Caco-2 (cell line): ENCODE results near the gene ARL6. TPM values are rescaled to one million over a fixed set of nuclear protein-coding genes. Genes with fewer than 3 reads are reported as not detected.
"Not testable (repeated sequence)": the region's sequence is repeated elsewhere in the genome, so short reads cannot be mapped to it uniquely, and the experiment has no call there.

Source experiments
- BruUV-seq: library from RNA; stranded (reverse); fragments of 400-500 nt; replicated peaks from 2 replicates; lab custom pipeline; 2021; lab: Mats Ljungman, UMichigan
- CTCF ChIA-PET: fragments of 300-600 bp; sonication (Branson Sonifier 250); formaldehyde crosslinking; loops from one replicate; lab custom pipeline; 2022; ENCODE audit warnings: antibody characterized with exemption; lab: Charles Lee
- POLR2A ChIA-PET: fragments of 300-600 bp; sonication (Branson Sonifier 250); formaldehyde crosslinking; loops from one replicate; lab custom pipeline; 2022; ENCODE audit warnings: antibody characterized with exemption; lab: Charles Lee
- DNase-seq, 2 experiments: peaks; one replicate each; pipeline versions ENCODE4 v3.0.0 to v3.0.0-alpha.2; 2020 to 2022
- H3K27me3 ChIP-seq: replicated peaks from 2 replicates; pipeline ENCODE4 v1.6.0; 2011; ENCODE audit warnings: low read length; ENCODE audit not compliant: control insufficient read depth, insufficient read depth
- H3K36me3 ChIP-seq: 2 replicates; pipeline ENCODE4 v1.5.1; 2011; ENCODE audit warnings: low read length; ENCODE audit not compliant: control insufficient read depth, insufficient read depth
- H3K4me1 ChIP-seq: fragments of 250-450 bp; sonication (Bioruptor Pico); 2 replicates; pipeline ENCODE4 v1.5.1; 2020; ENCODE audit warnings: mild to moderate bottlenecking
- H3K4me3 ChIP-seq: 2 replicates; pipeline ENCODE4 v1.5.1; 2011; ENCODE audit warnings: low read depth, mild to moderate bottlenecking, control low read depth, low read length
- H3K9me3 ChIP-seq: fragments of 250-450 bp; sonication (Bioruptor Pico); 2 replicates; pipeline ENCODE4 v1.5.1; 2020; ENCODE audit warnings: mild to moderate bottlenecking, moderate library complexity
- H3K27ac Mint-ChIP-seq: one replicate; pipeline ENCODE4 v1.8.0; 2022; ENCODE audit warnings: mixed read lengths; ENCODE audit not compliant: unreplicated experiment
- H3K27me3 Mint-ChIP-seq: one replicate; pipeline ENCODE4 v1.8.0; 2022; ENCODE audit warnings: mixed read lengths; ENCODE audit not compliant: insufficient read depth, unreplicated experiment
- H3K36me3 Mint-ChIP-seq: one replicate; pipeline ENCODE4 v1.8.0; 2022; ENCODE audit warnings: mild to moderate bottlenecking, mixed read lengths; ENCODE audit not compliant: insufficient read depth, unreplicated experiment
- H3K4me1 Mint-ChIP-seq: one replicate; pipeline ENCODE4 v1.8.0; 2022; ENCODE audit warnings: low read depth, mixed read lengths; ENCODE audit not compliant: unreplicated experiment
- H3K4me3 Mint-ChIP-seq: one replicate; pipeline ENCODE4 v1.8.0; 2022; ENCODE audit warnings: mild to moderate bottlenecking, moderate library complexity, mixed read lengths; ENCODE audit not compliant: unreplicated experiment
- H3K9me3 Mint-ChIP-seq: one replicate; pipeline ENCODE4 v1.8.0; 2022; ENCODE audit warnings: mixed read lengths; ENCODE audit not compliant: unreplicated experiment
- CTCF ChIP-seq, 2 experiments: fragments of 200-600 bp in 1 of 2; IDR thresholded peaks; 1 replicate in 1 of 2; 2 replicates in 1 of 2; pipeline versions ENCODE4 v1.5.1 to v1.8.0; 2011 to 2022; ENCODE audit warnings: antibody characterized with exemption in 1 of 2, control low read depth in 1 of 2, inconsistent platforms in 1 of 2, low read depth in 1 of 2, low read length in 1 of 2, mild to moderate bottlenecking in 1 of 2, moderate library complexity in 1 of 2; ENCODE audit not compliant: insufficient read depth in 1 of 2, severe bottlenecking in 1 of 2, unreplicated experiment in 1 of 2
- intact Hi-C: fragments of 100-400 bp; cut with micrococcal nuclease; formaldehyde crosslinking; loops from one replicate; pipeline ENCODE4 v1.10.0; 2022; ENCODE audit not compliant: unreplicated experiment
- total RNA-seq: library from RNA; stranded (reverse); gene quantifications from 2 replicates; pipeline ENCODE4 v1.2.3, GENCODE V29; 2022

Gene ARL6
- total RNA-seq, 1 experiment from 2014 or later = 2.0 TPM

GRCh38 chr3:97831140-97831539 lies 66.6 kb downstream of the ARL6 start:
- ChIA-PET CTCF (interaction anchor here (0.6 kb wide), 1 partner anchor 354 kb away, joined by 3 read pairs; no protein-coding TSS in a partner anchor), POLR2A (no interaction called here)
- Histone ChIP-seq H3K27me3 (no peaks in the 10 kb centered on the region), H3K9me3 (no peaks in the 10 kb centered on the region), H3K36me3 (no peaks in the 10 kb centered on the region), H3K4me1 (no peaks in the 10 kb centered on the region), H3K4me3 (no peak overlapping the region)
- Mint-ChIP-seq H3K4me1 (no peaks in the 10 kb centered on the region), H3K4me3 (no peak overlapping the region), H3K9me3 (no peaks in the 10 kb centered on the region), H3K27ac (no peak overlapping the region), H3K36me3 (no peaks in the 10 kb centered on the region), H3K27me3 (no peaks in the 10 kb centered on the region)
- intact Hi-C loops = no loop called here
- no TSS peak for BruUV-seq
- DNase-seq = no peak
- no peak for TF ChIP-seq CTCF (IDR thresholded peaks at IDR 0.05; ENCODE audit: insufficient read depth in 1 of 2, low read depth in 1 of 2, low read length in 1 of 2, severe bottlenecking in 1 of 2, unreplicated experiment in 1 of 2)

GRCh38 chr3:97833184-97833583 lies 68.6 kb downstream of the ARL6 start:
- H3K4me3 Mint-ChIP-seq, H3K4me1 ChIP-seq, H3K36me3 Mint-ChIP-seq, CTCF ChIA-PET, intact Hi-C loops, POLR2A ChIA-PET, H3K27ac Mint-ChIP-seq, H3K36me3 ChIP-seq, H3K9me3 ChIP-seq, H3K27me3 Mint-ChIP-seq, H3K4me1 Mint-ChIP-seq, H3K4me3 ChIP-seq, H3K9me3 Mint-ChIP-seq, BruUV-seq, H3K27me3 ChIP-seq, DNase-seq: not testable (repeated sequence)

GRCh38 chr3:97835761-97836160 lies 71.2 kb downstream of the ARL6 start:
- Mint-ChIP-seq H3K4me3 (no peak overlapping the region), H3K27me3 (peaks cover 3% of the 10 kb centered on the region), H3K36me3 (no peaks in the 10 kb centered on the region), H3K4me1 (no peaks in the 10 kb centered on the region), H3K27ac (no peak overlapping the region), H3K9me3 (no peaks in the 10 kb centered on the region)
- TF ChIP-seq CTCF (IDR thresholded peaks at IDR 0.05; ENCODE audit: insufficient read depth in 1 of 2, low read depth in 1 of 2, low read length in 1 of 2, severe bottlenecking in 1 of 2, unreplicated experiment in 1 of 2) = no peak
- Histone ChIP-seq H3K36me3 (no peaks in the 10 kb centered on the region), H3K9me3 (no peaks in the 10 kb centered on the region), H3K4me3 (no peak overlapping the region), H3K4me1 (no peaks in the 10 kb centered on the region), H3K27me3 (no peaks in the 10 kb centered on the region)
- ChIA-PET POLR2A (no interaction called here), CTCF (no interaction called here)
- no peak for DNase-seq
- BruUV-seq = no TSS peak
- intact Hi-C loops = no loop called here

GRCh38 chr3:97838393-97838792 lies 73.8 kb downstream of the ARL6 start:
- H3K27ac Mint-ChIP-seq = no peak overlapping the region
- Histone ChIP-seq H3K4me3 (no peak overlapping the region), H3K27me3 (no peaks in the 10 kb centered on the region), H3K9me3 (no peaks in the 10 kb centered on the region), H3K36me3 (no peaks in the 10 kb centered on the region), H3K4me1 (no peaks in the 10 kb centered on the region)
- POLR2A ChIA-PET = no interaction called here
- H3K4me3 Mint-ChIP-seq = no peak overlapping the region
- CTCF ChIA-PET = no interaction called here
- intact Hi-C loops = no loop called here
- no peaks in the 10 kb centered on the region for H3K36me3 Mint-ChIP-seq
- no peaks in the 10 kb centered on the region for H3K9me3 Mint-ChIP-seq
- BruUV-seq = no TSS peak
- no peak for DNase-seq
- H3K27me3 Mint-ChIP-seq = peaks cover 3% of the 10 kb centered on the region
- H3K4me1 Mint-ChIP-seq = no peaks in the 10 kb centered on the region
- no peak for TF ChIP-seq CTCF (IDR thresholded peaks at IDR 0.05; ENCODE audit: insufficient read depth in 1 of 2, low read depth in 1 of 2, low read length in 1 of 2, severe bottlenecking in 1 of 2, unreplicated experiment in 1 of 2)
